Panc1 (cell line): ENCODE data around the gene ERGIC1. TPM values are rescaled to one million over a fixed set of nuclear protein-coding genes. Genes with fewer than 3 reads are reported as not detected.
A peak's percentile ranks its signal among the peaks of the same experiment; 100 is the strongest.

Experiments used
- ATAC-seq: fragments of 200-7000 bp; cut with Tn5 transposase; 2 replicates; pipeline ENCODE4 v1.9.1; 2020; ENCODE audit warnings: mild to moderate bottlenecking, moderate library complexity
- BruUV-seq: library from RNA; stranded (reverse); fragments of 400-500 nt; replicated peaks from 2 replicates; lab custom pipeline; 2021; lab: Mats Ljungman, UMichigan
- CTCF ChIA-PET: fragments of 300-600 bp; sonication (Branson Sonifier 250); formaldehyde crosslinking; loops from one replicate; lab custom pipeline; 2022; ENCODE audit warnings: antibody characterized with exemption; lab: Charles Lee
- POLR2A ChIA-PET: fragments of 300-600 bp; sonication (Branson Sonifier 250); formaldehyde crosslinking; loops from one replicate; lab custom pipeline; 2022; ENCODE audit warnings: antibody characterized with exemption; lab: Charles Lee
- DNase-seq: peaks from one replicate; pipeline ENCODE4 v3.0.0-alpha.2; 2010; ENCODE audit warnings: low read depth, low spot score
- H3K27ac ChIP-seq: 2 replicates; pipeline ENCODE4 v1.5.1; 2011; ENCODE audit warnings: mild to moderate bottlenecking, low read length, inconsistent platforms
- H3K27me3 ChIP-seq: fragments of 200-500 bp; sonication (Bioruptor generic); 2 replicates; pipeline ENCODE4 v1.6.0; 2014; ENCODE audit warnings: low read length, inconsistent platforms; ENCODE audit not compliant: control insufficient read depth, insufficient read depth
- H3K36me3 ChIP-seq: fragments of 200-500 bp; sonication (Bioruptor generic); 2 replicates; pipeline ENCODE4 v1.5.1; 2014; ENCODE audit warnings: inconsistent platforms, mild to moderate bottlenecking, low read length, moderate library complexity; ENCODE audit not compliant: control insufficient read depth, insufficient read depth
- H3K4me1 ChIP-seq: 2 replicates; pipeline ENCODE4 v1.5.1; 2011; ENCODE audit warnings: inconsistent platforms, mild to moderate bottlenecking, low read length, moderate library complexity; ENCODE audit not compliant: control insufficient read depth, insufficient read depth
- H3K4me3 ChIP-seq, 2 experiments: 2 replicates each; pipeline ENCODE4 v1.5.1; 2011 to 2012; ENCODE audit warnings: low read depth in 2 of 2, low read length in 2 of 2, mild to moderate bottlenecking in 2 of 2, inconsistent platforms in 1 of 2, moderate library complexity in 1 of 2
- H3K9me3 ChIP-seq: fragments of 200-500 bp; sonication (Bioruptor generic); 2 replicates; pipeline ENCODE4 v1.5.1; 2014; ENCODE audit warnings: low read depth, mild to moderate bottlenecking, inconsistent platforms, low read length, moderate library complexity; ENCODE audit not compliant: control insufficient read depth, insufficient read depth
- CTCF ChIP-seq: fragments of 450-650 bp; IDR thresholded peaks from 2 replicates; pipeline ENCODE4 v1.5.1; 2017; ENCODE audit warnings: mild to moderate bottlenecking
- POLR2AphosphoS5 ChIP-seq: IDR thresholded peaks from 2 replicates; pipeline ENCODE4 v1.6.1; 2012; ENCODE audit warnings: mild to moderate bottlenecking, low read depth, low read length, moderate library complexity
- REST ChIP-seq, 2 experiments: IDR thresholded peaks; 2 replicates each; pipeline ENCODE4 v1.6.1; 2011 to 2012; ENCODE audit warnings: low read depth in 2 of 2, control low read depth in 1 of 2, low read length in 1 of 2, mild to moderate bottlenecking in 1 of 2, moderate library complexity in 1 of 2; ENCODE audit not compliant: insufficient read depth in 1 of 2
- SIN3A ChIP-seq: IDR thresholded peaks from 2 replicates; pipeline ENCODE4 v1.6.1; 2012; ENCODE audit warnings: low read depth, mild to moderate bottlenecking, low read length, moderate library complexity, borderline replicate concordance; ENCODE audit not compliant: insufficient read depth
- TCF7L2 ChIP-seq: IDR thresholded peaks from 2 replicates; pipeline ENCODE4 v1.6.1; 2011; ENCODE audit warnings: mild to moderate bottlenecking, low read depth, low read length, inconsistent platforms
- in situ Hi-C: cut with HindIII; loops from 2 replicates; pipeline ENCODE4 v1.10.0; 2016; ENCODE audit warnings: low sequenced_read_pairs, low pct_unique_long_range_greater_than_20kb
- intact Hi-C: fragments of 100-400 bp; cut with micrococcal nuclease; formaldehyde crosslinking; loops from one replicate; pipeline ENCODE4 v1.10.0; 2022; ENCODE audit not compliant: unreplicated experiment
- total RNA-seq: library from RNA; stranded (reverse); gene quantifications from one replicate; pipeline ENCODE4 v1.2.1, GENCODE V29; 2021; ENCODE audit not compliant: unreplicated experiment

Gene ERGIC1
- total RNA-seq, 1 experiment from 2014 or later: 206 TPM

- in situ Hi-C loops: no loop called here
- peaks cover 13% of the 10 kb centered on the region for H3K4me1 ChIP-seq
- no TSS peak for BruUV-seq
- no peaks in the 10 kb centered on the region for H3K36me3 ChIP-seq
- H3K27me3 ChIP-seq: no peaks in the 10 kb centered on the region
- no peak overlapping the region for H3K4me3 ChIP-seq
- DNase-seq (no peak), ATAC-seq (no peak)
- H3K9me3 ChIP-seq: peaks cover 4% of the 10 kb centered on the region; the same call in 1 of the 2 replicates
- POLR2A ChIA-PET: no interaction called here
- intact Hi-C loops: no loop called here
- TF ChIP-seq REST (IDR thresholded peaks at IDR 0.05; ENCODE audit: insufficient read depth in 1 of 2, low read depth in 2 of 2, low read length in 1 of 2): no peak
- no peak for TF ChIP-seq CTCF
- no peak for TF ChIP-seq POLR2AphosphoS5
- no peak for TF ChIP-seq SIN3A
- CTCF ChIA-PET: no interaction called here
- H3K27ac ChIP-seq: no peak overlapping the region
Observed at GRCh38 chr5:172825610-172826204, 8.3 kb upstream of the ERGIC1 start.

DNA sequence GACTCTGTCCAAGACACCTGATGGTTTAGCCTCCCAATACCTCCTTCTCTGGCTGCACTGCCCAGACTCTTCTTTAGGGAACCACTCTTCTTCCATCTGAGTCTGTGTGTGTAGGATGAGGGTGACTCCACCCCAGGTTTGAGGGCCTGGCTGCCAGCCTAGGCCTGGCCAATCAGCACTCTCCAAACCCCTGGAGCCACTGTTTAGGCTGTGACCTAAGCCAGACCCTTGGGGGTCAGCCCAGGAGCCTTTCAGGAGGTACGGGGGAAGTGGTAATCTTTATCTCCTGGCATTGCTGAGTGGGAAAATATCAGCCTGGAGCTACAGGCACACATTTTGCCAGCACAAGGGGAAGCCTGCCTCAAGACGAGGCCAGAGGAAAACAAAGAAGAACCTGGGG, 6.2 kb upstream of the ERGIC1 start:
- ChIA-PET POLR2A (no interaction called here), CTCF (no interaction called here)
- no TSS peak for BruUV-seq
- no peaks in the 10 kb centered on the region for H3K36me3 ChIP-seq
- no peaks in the 10 kb centered on the region for H3K27me3 ChIP-seq
- DNase-seq: no peak
- TF ChIP-seq POLR2AphosphoS5: no peak
- no peak for TF ChIP-seq REST (IDR thresholded peaks at IDR 0.05; ENCODE audit: insufficient read depth in 1 of 2, low read depth in 2 of 2, low read length in 1 of 2)
- no peak for TF ChIP-seq SIN3A
- no peak for TF ChIP-seq TCF7L2
- no peak for TF ChIP-seq CTCF
- H3K27ac ChIP-seq: peak overlapping the region; percentile 68
- intact Hi-C loops: no loop called here
- ATAC-seq: no peak
- in situ Hi-C loops: no loop called here
- H3K4me3 ChIP-seq: no peak overlapping the region
- peaks cover 4% of the 10 kb centered on the region; the same call in 1 of the 2 replicates for H3K9me3 ChIP-seq
- H3K4me1 ChIP-seq: peaks cover 25% of the 10 kb centered on the region
